Karpas-422 (cell line): ENCODE results near the gene CD163. TPM values are rescaled to one million over a fixed set of nuclear protein-coding genes. Genes with fewer than 3 reads are reported as not detected.
"Not testable (repeated sequence)": the region's sequence is repeated elsewhere in the genome, so short reads cannot be mapped to it uniquely, and the experiment has no call there.

Source experiments
- DNase-seq: peaks from one replicate; pipeline ENCODE4 v3.0.0-alpha.2; 2015
- H2AFZ ChIP-seq: fragments of 200-600 bp; sonication (generic); 2 replicates; pipeline ENCODE4 v1.6.1; 2014; ENCODE audit warnings: antibody characterized with exemption, low read length, mixed read lengths
- H3K27ac ChIP-seq: fragments of 200-600 bp; sonication (generic); 2 replicates; pipeline ENCODE4 v1.5.1; 2014; ENCODE audit warnings: mild to moderate bottlenecking, low read length, moderate library complexity
- H3K27me3 ChIP-seq: fragments of 200-600 bp; sonication (generic); 2 replicates; pipeline ENCODE4 v1.6.1; 2014; ENCODE audit warnings: low read length, mixed read lengths
- H3K36me3 ChIP-seq: fragments of 200-600 bp; sonication (generic); 2 replicates; pipeline ENCODE4 v1.6.1; 2014; ENCODE audit warnings: low read length, mixed read lengths; ENCODE audit not compliant: insufficient read depth
- H3K4me1 ChIP-seq: fragments of 200-600 bp; sonication (generic); 2 replicates; pipeline ENCODE4 v1.6.1; 2014; ENCODE audit warnings: mild to moderate bottlenecking, low read length, mixed read lengths
- H3K4me2 ChIP-seq: fragments of 200-600 bp; sonication (generic); 2 replicates; pipeline ENCODE4 v1.6.1; 2014; ENCODE audit warnings: low read length, low read depth, mild to moderate bottlenecking; ENCODE audit not compliant: poor library complexity, severe bottlenecking
- H3K4me3 ChIP-seq: fragments of 200-600 bp; sonication (generic); 2 replicates; pipeline ENCODE4 v1.5.1; 2014; ENCODE audit warnings: mild to moderate bottlenecking, antibody characterized with exemption, low read length, mixed read lengths
- H3K79me2 ChIP-seq: fragments of 200-600 bp; sonication (generic); 2 replicates; pipeline ENCODE4 v1.6.1; 2014; ENCODE audit warnings: mild to moderate bottlenecking, low read length, mixed read lengths
- H3K9ac ChIP-seq: fragments of 200-600 bp; sonication (generic); 2 replicates; pipeline ENCODE4 v1.6.0; 2014; ENCODE audit warnings: low read length
- H3K9me2 ChIP-seq: fragments of 200-600 bp; sonication (generic), shearing (Covaris generic); replicated peaks from 2 replicates; pipeline ENCODE4 v1.6.0; 2014; ENCODE audit warnings: mild to moderate bottlenecking, low read length, moderate library complexity; ENCODE audit not compliant: insufficient read depth
- H3K9me3 ChIP-seq: fragments of 300-700, 200-600 bp; sonication (generic); 2 replicates; pipeline ENCODE4 v1.6.1; 2014; ENCODE audit warnings: low read length, mixed read lengths
- H4K20me1 ChIP-seq: fragments of 200-600 bp; sonication (generic); 2 replicates; pipeline ENCODE4 v1.6.1; 2014; ENCODE audit warnings: mild to moderate bottlenecking, antibody characterized with exemption, low read length, low read depth; ENCODE audit not compliant: insufficient read depth
- total RNA-seq: library from RNA; depleted of rRNA; stranded (reverse); fragments of >200 nt; shearing (Covaris generic); gene quantifications from 2 replicates; pipeline ENCODE4 v1.2.3, GENCODE V29; 2014; ENCODE audit warnings: low replicate concordance; rRNA removed

Gene CD163
- not detected in 2 replicates for total RNA-seq

GRCh38 chr12:7503686-7504415, at the start of gene CD163:
Gene CD163 (minus strand): TSS chr12:7503777. CDS start chr12:7503690, 87 bp downstream.
- H4K20me1 ChIP-seq = no peaks in the 10 kb centered on the region
- no peaks in the 10 kb centered on the region for H3K79me2 ChIP-seq
- no peak within 1 kb of the TSS for H3K4me3 ChIP-seq
- H3K4me2 ChIP-seq = no peak within 1 kb of the TSS
- no peaks in the 10 kb centered on the region for H3K9me2 ChIP-seq
- DNase-seq = no peak
- no peak within 1 kb of the TSS for H3K27ac ChIP-seq
- no peaks in the 10 kb centered on the region for H3K27me3 ChIP-seq
- H3K36me3 ChIP-seq = no peaks in the 10 kb centered on the region
- H3K9me3 ChIP-seq = no peaks in the 10 kb centered on the region
- H2AFZ ChIP-seq = no peak within 1 kb of the TSS
- H3K9ac ChIP-seq = no peak within 1 kb of the TSS
- H3K4me1 ChIP-seq = no peaks in the 10 kb centered on the region

DNA sequence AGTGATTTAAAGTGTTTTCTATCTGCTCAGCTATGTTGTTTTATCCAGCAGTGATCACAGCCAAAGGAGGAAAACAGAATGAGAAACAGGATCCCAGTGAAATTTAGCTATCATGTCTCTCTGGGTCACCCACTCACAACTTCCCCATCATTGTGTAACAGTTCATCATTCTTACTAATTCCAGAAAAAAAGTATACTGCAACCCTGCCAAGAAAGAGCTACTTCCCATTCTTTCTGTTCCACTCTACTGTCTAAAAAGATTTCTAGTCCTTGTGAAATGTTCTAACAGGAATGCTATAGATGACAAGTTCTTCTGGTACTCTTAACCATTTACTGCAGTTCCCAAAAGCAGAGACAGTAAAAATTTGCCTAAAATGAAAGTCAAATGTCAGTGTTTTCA, 39.2 kb upstream of the CD163 start:
- DNase-seq = no peak
- Histone ChIP-seq H3K9me2 (no peaks in the 10 kb centered on the region), H3K27ac (no peak overlapping the region), H3K4me1 (no peaks in the 10 kb centered on the region), H3K4me3 (no peak overlapping the region), H3K36me3 (no peaks in the 10 kb centered on the region), H3K9ac (no peak overlapping the region), H3K79me2 (no peaks in the 10 kb centered on the region), H4K20me1 (no peaks in the 10 kb centered on the region), H2AFZ (no peak overlapping the region), H3K27me3 (no peaks in the 10 kb centered on the region), H3K9me3 (no peaks in the 10 kb centered on the region), H3K4me2 (no peak overlapping the region)

DNA sequence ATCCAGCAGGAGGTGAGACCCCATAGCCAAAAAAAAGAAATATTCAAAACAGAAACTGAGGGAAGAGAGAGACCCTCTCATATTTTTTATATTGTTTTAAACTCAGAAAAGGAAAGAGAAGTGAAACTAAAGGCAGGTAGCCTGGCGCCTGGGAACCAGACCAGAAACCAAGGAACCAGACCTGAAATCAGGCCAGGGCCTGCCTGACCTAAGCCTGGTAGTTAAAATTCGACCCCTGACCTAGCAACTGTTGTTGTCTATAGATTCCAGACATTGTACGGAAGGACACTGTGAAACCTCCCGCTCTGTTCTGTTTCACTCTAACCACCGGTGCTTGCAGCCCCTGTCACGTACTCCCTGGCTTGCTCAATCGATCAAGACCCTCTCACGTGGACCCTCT, 38.5 kb upstream of the CD163 start:
- Histone ChIP-seq H4K20me1 (no peaks in the 10 kb centered on the region), H3K9me3 (no peaks in the 10 kb centered on the region), H3K9me2 (no peaks in the 10 kb centered on the region), H2AFZ (no peak overlapping the region), H3K79me2 (no peaks in the 10 kb centered on the region), H3K4me2 (no peak overlapping the region), H3K27ac (no peak overlapping the region), H3K27me3 (no peaks in the 10 kb centered on the region), H3K36me3 (no peaks in the 10 kb centered on the region), H3K4me1 (no peaks in the 10 kb centered on the region), H3K4me3 (no peak overlapping the region), H3K9ac (no peak overlapping the region)
- no peak for DNase-seq

- H3K27ac ChIP-seq = no peak overlapping the region
- H3K9me2 ChIP-seq = no peaks in the 10 kb centered on the region
- H4K20me1 ChIP-seq = no peaks in the 10 kb centered on the region
- H3K4me3 ChIP-seq = no peak overlapping the region
- H3K36me3 ChIP-seq = no peaks in the 10 kb centered on the region
- H3K4me2 ChIP-seq = no peak overlapping the region
- no peak for DNase-seq
- H3K79me2 ChIP-seq = no peaks in the 10 kb centered on the region
- H3K27me3 ChIP-seq = no peaks in the 10 kb centered on the region
- no peak overlapping the region for H2AFZ ChIP-seq
- no peak overlapping the region for H3K9ac ChIP-seq
- no peaks in the 10 kb centered on the region for H3K4me1 ChIP-seq
- no peaks in the 10 kb centered on the region for H3K9me3 ChIP-seq
These were observed 10.8 kb upstream of the CD163 start for GRCh38 chr12:7514416-7514815.

- no peak overlapping the region for H2AFZ ChIP-seq
- DNase-seq = no peak
- H3K4me2 ChIP-seq = no peak overlapping the region
These were observed 9.0 kb upstream of the CD163 start for GRCh38 chr12:7512553-7512952.

GRCh38 chr12:7509793-7510470, 6.4 kb upstream of the CD163 start:
- H3K27ac ChIP-seq, H4K20me1 ChIP-seq, H3K4me2 ChIP-seq, H3K27me3 ChIP-seq, H3K36me3 ChIP-seq, H3K9me3 ChIP-seq, H3K9me2 ChIP-seq, H3K79me2 ChIP-seq, H3K4me3 ChIP-seq, H3K9ac ChIP-seq, H3K4me1 ChIP-seq, DNase-seq, H2AFZ ChIP-seq: not testable (repeated sequence)

More at GRCh38 chr12:7512553-7512952, 9.0 kb upstream of the CD163 start:
- H3K27ac ChIP-seq = no peak overlapping the region
- no peaks in the 10 kb centered on the region for H3K36me3 ChIP-seq
- no peak overlapping the region for H3K4me3 ChIP-seq
- no peaks in the 10 kb centered on the region for H3K9me2 ChIP-seq
- no peaks in the 10 kb centered on the region for H3K27me3 ChIP-seq
- H3K79me2 ChIP-seq = no peaks in the 10 kb centered on the region
- no peak overlapping the region for H3K9ac ChIP-seq
- no peaks in the 10 kb centered on the region for H3K4me1 ChIP-seq
- H4K20me1 ChIP-seq = no peaks in the 10 kb centered on the region
- no peaks in the 10 kb centered on the region for H3K9me3 ChIP-seq

DNA sequence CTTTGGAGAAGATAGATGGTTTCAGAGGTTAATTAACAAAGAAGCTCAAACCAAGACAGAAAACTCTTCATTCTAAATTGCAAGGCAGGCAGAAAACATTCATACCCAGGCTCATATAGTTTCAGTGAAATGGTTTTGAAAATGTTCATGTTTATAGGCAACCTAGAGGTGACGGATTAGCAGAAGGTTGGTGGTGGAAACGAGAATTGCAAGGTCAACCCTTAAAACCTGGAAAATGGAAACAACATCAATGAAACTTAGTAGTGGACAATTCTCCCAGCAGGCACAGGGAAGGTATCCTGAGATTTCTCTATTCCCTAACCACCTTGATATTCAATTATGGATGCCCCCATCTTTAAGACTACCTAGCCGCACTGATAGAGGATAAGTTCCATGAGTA, 965 bp downstream of the CD163 start:
- no peak overlapping the region for H3K9ac ChIP-seq
- no peaks in the 10 kb centered on the region for H3K27me3 ChIP-seq
- H3K4me1 ChIP-seq = no peaks in the 10 kb centered on the region
- H3K4me2 ChIP-seq = no peak overlapping the region
- H3K4me3 ChIP-seq = no peak overlapping the region
- no peaks in the 10 kb centered on the region for H3K9me2 ChIP-seq
- no peaks in the 10 kb centered on the region for H3K79me2 ChIP-seq
- H2AFZ ChIP-seq = no peak overlapping the region
- no peaks in the 10 kb centered on the region for H4K20me1 ChIP-seq
- no peak overlapping the region for H3K27ac ChIP-seq
- H3K36me3 ChIP-seq = no peaks in the 10 kb centered on the region
- no peak for DNase-seq
- H3K9me3 ChIP-seq = no peaks in the 10 kb centered on the region

- Histone ChIP-seq H2AFZ (no peak overlapping the region), H3K4me2 (no peak overlapping the region), H3K9me3 (no peaks in the 10 kb centered on the region), H3K79me2 (no peaks in the 10 kb centered on the region), H3K27ac (no peak overlapping the region), H3K36me3 (no peaks in the 10 kb centered on the region), H3K9ac (no peak overlapping the region), H3K4me3 (no peak overlapping the region), H4K20me1 (no peaks in the 10 kb centered on the region), H3K9me2 (no peaks in the 10 kb centered on the region), H3K27me3 (no peaks in the 10 kb centered on the region), H3K4me1 (no peaks in the 10 kb centered on the region)
- DNase-seq = no peak
These were observed 2.5 kb downstream of the CD163 start for GRCh38 chr12:7501031-7501588.
